IPS-15b (cell line): ENCODE data around the gene ZC2HC1B.

Experiments
- H3K27me3 ChIP-seq: one replicate; pipeline ENCODE4 v1.6.1; 2013; ENCODE audit warnings: low read length; ENCODE audit not compliant: control insufficient read depth, insufficient read depth
- H3K36me3 ChIP-seq: one replicate; pipeline ENCODE4 v1.6.1; 2013; ENCODE audit warnings: low read length; ENCODE audit not compliant: control insufficient read depth, insufficient read depth
- H3K4me1 ChIP-seq: one replicate; pipeline ENCODE4 v1.6.1; 2013; ENCODE audit warnings: mild to moderate bottlenecking, low read length; ENCODE audit not compliant: control insufficient read depth, insufficient read depth
- H3K4me3 ChIP-seq: one replicate; pipeline ENCODE4 v1.5.1; 2013; ENCODE audit warnings: low read depth, low read length
- H3K9ac ChIP-seq: one replicate; pipeline ENCODE4 v1.6.1; 2013; ENCODE audit warnings: low read depth, mild to moderate bottlenecking, low read length
- H3K9me3 ChIP-seq: one replicate; pipeline ENCODE4 v1.6.1; 2013; ENCODE audit warnings: mild to moderate bottlenecking, low read length; ENCODE audit not compliant: control insufficient read depth, insufficient read depth

The ZC2HC1B gene

GRCh38 chr6:143967706-143968376, 103.6 kb downstream of the ZC2HC1B start:
- Histone ChIP-seq H3K9me3 (no peaks in the 10 kb centered on the region), H3K9ac (no peak overlapping the region), H3K36me3 (no peaks in the 10 kb centered on the region), H3K27me3 (peaks cover 95% of the 10 kb centered on the region), H3K4me1 (peaks cover 26% of the 10 kb centered on the region), H3K4me3 (no peak overlapping the region)

GRCh38 chr6:143969077-143969476, 104.8 kb downstream of the ZC2HC1B start:
- Histone ChIP-seq H3K4me3 (no peak overlapping the region), H3K9me3 (no peaks in the 10 kb centered on the region), H3K4me1 (peaks cover 26% of the 10 kb centered on the region), H3K27me3 (peaks cover 90% of the 10 kb centered on the region), H3K36me3 (no peaks in the 10 kb centered on the region), H3K9ac (no peak overlapping the region)

GRCh38 chr6:143970456-143971218, 106.4 kb downstream of the ZC2HC1B start:
- H3K9me3 ChIP-seq: no peaks in the 10 kb centered on the region
- H3K36me3 ChIP-seq: no peaks in the 10 kb centered on the region
- H3K9ac ChIP-seq: no peak overlapping the region
- no peak overlapping the region for H3K4me3 ChIP-seq
- H3K27me3 ChIP-seq: peaks cover 91% of the 10 kb centered on the region
- H3K4me1 ChIP-seq: peaks cover 33% of the 10 kb centered on the region

- H3K4me1 ChIP-seq: peaks cover 40% of the 10 kb centered on the region
- no peak overlapping the region for H3K4me3 ChIP-seq
- H3K27me3 ChIP-seq: peaks cover 91% of the 10 kb centered on the region
- no peaks in the 10 kb centered on the region for H3K9me3 ChIP-seq
- no peak overlapping the region for H3K9ac ChIP-seq
- H3K36me3 ChIP-seq: no peaks in the 10 kb centered on the region
Observed at GRCh38 chr6:143971482-143972205, 107.4 kb downstream of the ZC2HC1B start.

GRCh38 chr6:143973097-143973966, 109.1 kb downstream of the ZC2HC1B start:
- Histone ChIP-seq H3K36me3 (no peaks in the 10 kb centered on the region), H3K4me1 (peaks cover 40% of the 10 kb centered on the region), H3K27me3 (peaks cover 81% of the 10 kb centered on the region), H3K4me3 (peak overlapping the region; percentile 6), H3K9ac (no peak overlapping the region), H3K9me3 (no peaks in the 10 kb centered on the region)

GRCh38 chr6:143974089-143974488, 109.8 kb downstream of the ZC2HC1B start:
- Histone ChIP-seq H3K27me3 (peaks cover 80% of the 10 kb centered on the region), H3K9me3 (no peaks in the 10 kb centered on the region), H3K9ac (no peak overlapping the region), H3K36me3 (no peaks in the 10 kb centered on the region), H3K4me3 (no peak overlapping the region), H3K4me1 (peaks cover 40% of the 10 kb centered on the region)

GRCh38 chr6:143976806-143977349, 112.6 kb downstream of the ZC2HC1B start:
- H3K9me3 ChIP-seq: no peaks in the 10 kb centered on the region
- H3K4me1 ChIP-seq: peaks cover 35% of the 10 kb centered on the region
- H3K4me3 ChIP-seq: no peak overlapping the region
- H3K9ac ChIP-seq: no peak overlapping the region
- no peaks in the 10 kb centered on the region for H3K36me3 ChIP-seq
- peaks cover 67% of the 10 kb centered on the region for H3K27me3 ChIP-seq

- Histone ChIP-seq H3K27me3 (peaks cover 74% of the 10 kb centered on the region), H3K4me3 (no peak overlapping the region), H3K9ac (no peak overlapping the region), H3K36me3 (no peaks in the 10 kb centered on the region), H3K4me1 (peaks cover 4% of the 10 kb centered on the region), H3K9me3 (no peaks in the 10 kb centered on the region)
Observed at GRCh38 chr6:143980921-143981320, 116.6 kb downstream of the ZC2HC1B start.

GRCh38 chr6:143982968-143983367, 118.7 kb downstream of the ZC2HC1B start:
- no peak overlapping the region for H3K4me3 ChIP-seq
- no peak overlapping the region for H3K9ac ChIP-seq
- H3K4me1 ChIP-seq: no peaks in the 10 kb centered on the region
- no peaks in the 10 kb centered on the region for H3K36me3 ChIP-seq
- no peaks in the 10 kb centered on the region for H3K9me3 ChIP-seq
- H3K27me3 ChIP-seq: peaks cover 81% of the 10 kb centered on the region

GRCh38 chr6:143984666-143985065, 120.4 kb downstream of the ZC2HC1B start:
- Histone ChIP-seq H3K9me3 (no peaks in the 10 kb centered on the region), H3K4me1 (no peaks in the 10 kb centered on the region), H3K27me3 (peaks cover 88% of the 10 kb centered on the region), H3K36me3 (no peaks in the 10 kb centered on the region), H3K9ac (no peak overlapping the region), H3K4me3 (no peak overlapping the region)
